ENCODE measurements around the gene LILRA2. TPM values are rescaled to one million over a fixed set of nuclear protein-coding genes. Genes with fewer than 3 reads are reported as not detected.
"Not testable (repeated sequence)": the region's sequence is repeated elsewhere in the genome, so short reads cannot be mapped to it uniquely, and the experiment has no call there.

The LILRA2 gene
- total RNA-seq, 2 donors from 2014 or later, result 1.8 TPM; not detected in 1

DNA sequence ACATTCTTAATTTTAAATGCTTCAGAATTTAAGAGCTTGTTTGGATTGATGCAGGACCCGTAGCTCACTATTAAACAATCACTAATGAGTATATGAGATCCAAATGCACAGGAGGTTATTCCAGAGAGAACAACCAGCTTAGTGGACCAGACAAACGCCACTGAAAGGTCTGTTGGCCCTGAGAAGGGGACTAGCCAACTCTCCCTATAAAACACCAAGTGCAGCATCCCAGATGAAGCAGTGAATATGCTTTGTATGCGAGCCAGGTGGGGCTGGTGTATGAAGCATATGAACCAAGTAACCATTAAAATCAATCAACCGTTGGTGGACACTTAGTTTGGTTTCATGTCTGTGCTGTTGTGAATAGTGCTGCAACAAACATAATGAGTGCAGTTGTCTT is 46.9 kb downstream of the LILRA2 start:
- Histone ChIP-seq H3K27me3 (no peaks in the 10 kb centered on the region), H3K4me1 (no peaks in the 10 kb centered on the region), H3K4me3 (no peak overlapping the region), H3K9me3 (peaks cover 0 to 6% of the 10 kb centered on the region in 2 donors), H3K36me3 (no peaks in the 10 kb centered on the region), H3K27ac (no peak overlapping the region)
- TF ChIP-seq, protein P1, sequence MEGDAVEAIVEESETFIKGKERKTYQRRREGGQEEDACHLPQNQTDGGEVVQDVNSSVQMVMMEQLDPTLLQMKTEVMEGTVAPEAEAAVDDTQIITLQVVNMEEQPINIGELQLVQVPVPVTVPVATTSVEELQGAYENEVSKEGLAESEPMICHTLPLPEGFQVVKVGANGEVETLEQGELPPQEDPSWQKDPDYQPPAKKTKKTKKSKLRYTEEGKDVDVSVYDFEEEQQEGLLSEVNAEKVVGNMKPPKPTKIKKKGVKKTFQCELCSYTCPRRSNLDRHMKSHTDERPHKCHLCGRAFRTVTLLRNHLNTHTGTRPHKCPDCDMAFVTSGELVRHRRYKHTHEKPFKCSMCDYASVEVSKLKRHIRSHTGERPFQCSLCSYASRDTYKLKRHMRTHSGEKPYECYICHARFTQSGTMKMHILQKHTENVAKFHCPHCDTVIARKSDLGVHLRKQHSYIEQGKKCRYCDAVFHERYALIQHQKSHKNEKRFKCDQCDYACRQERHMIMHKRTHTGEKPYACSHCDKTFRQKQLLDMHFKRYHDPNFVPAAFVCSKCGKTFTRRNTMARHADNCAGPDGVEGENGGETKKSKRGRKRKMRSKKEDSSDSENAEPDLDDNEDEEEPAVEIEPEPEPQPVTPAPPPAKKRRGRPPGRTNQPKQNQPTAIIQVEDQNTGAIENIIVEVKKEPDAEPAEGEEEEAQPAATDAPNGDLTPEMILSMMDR (IDR thresholded peaks at IDR 0.05), result no peak
- DNase-seq (ENCODE audit: low spot score), result no peak

DNA sequence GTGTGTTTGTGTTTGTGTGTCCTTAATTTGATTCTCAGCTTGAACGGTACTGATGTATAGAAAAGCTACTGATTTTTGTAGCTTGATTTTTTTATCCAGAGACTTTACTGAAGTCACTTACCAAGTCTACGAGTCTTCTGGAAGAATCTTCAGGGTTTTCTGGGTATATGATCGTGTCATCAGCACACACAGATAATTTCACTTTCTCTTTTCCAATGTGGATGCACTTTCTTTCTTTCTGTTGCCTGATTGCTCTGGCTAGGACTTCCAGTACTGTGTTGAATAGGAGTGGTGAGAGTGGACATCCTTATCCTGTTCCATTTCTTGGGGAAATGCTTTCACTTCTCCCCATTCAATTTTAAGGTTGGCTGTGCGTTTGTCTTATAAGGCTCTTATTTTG is 48.8 kb downstream of the LILRA2 start:
- Histone ChIP-seq H3K4me3 (no peak overlapping the region), H3K27me3 (no peaks in the 10 kb centered on the region), H3K4me1 (no peaks in the 10 kb centered on the region), H3K36me3 (no peaks in the 10 kb centered on the region), H3K27ac (no peak overlapping the region), H3K9me3 (no peaks in the 10 kb centered on the region)
- no peak for DNase-seq (ENCODE audit: low spot score)
- TF ChIP-seq, protein P1 (IDR thresholded peaks at IDR 0.05), result no peak

DNA sequence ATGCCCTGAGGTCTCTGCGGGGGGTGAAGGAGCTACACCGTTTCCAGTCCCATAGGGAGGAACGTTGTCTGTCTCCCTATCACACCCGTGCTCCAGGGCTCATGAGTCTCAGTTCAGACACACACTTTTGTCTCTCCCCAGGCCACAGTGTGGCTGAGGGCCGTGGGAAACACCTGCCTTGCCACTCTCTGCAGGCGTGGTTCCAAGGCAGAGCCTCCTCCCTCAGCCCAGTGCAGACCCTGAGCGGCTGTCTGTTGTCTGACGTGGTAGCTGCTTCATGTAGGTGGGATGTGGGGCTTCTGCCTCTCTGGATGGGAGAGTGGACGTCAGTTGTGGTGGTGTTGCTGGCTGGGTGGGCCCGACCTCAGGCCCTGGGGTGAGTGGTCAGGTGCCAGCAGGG is 50.6 kb downstream of the LILRA2 start:
- H3K9me3 ChIP-seq; H3K4me3 ChIP-seq; H3K36me3 ChIP-seq; H3K27ac ChIP-seq; DNase-seq (ENCODE audit: low spot score); H3K4me1 ChIP-seq; H3K27me3 ChIP-seq: not testable (repeated sequence)

DNA sequence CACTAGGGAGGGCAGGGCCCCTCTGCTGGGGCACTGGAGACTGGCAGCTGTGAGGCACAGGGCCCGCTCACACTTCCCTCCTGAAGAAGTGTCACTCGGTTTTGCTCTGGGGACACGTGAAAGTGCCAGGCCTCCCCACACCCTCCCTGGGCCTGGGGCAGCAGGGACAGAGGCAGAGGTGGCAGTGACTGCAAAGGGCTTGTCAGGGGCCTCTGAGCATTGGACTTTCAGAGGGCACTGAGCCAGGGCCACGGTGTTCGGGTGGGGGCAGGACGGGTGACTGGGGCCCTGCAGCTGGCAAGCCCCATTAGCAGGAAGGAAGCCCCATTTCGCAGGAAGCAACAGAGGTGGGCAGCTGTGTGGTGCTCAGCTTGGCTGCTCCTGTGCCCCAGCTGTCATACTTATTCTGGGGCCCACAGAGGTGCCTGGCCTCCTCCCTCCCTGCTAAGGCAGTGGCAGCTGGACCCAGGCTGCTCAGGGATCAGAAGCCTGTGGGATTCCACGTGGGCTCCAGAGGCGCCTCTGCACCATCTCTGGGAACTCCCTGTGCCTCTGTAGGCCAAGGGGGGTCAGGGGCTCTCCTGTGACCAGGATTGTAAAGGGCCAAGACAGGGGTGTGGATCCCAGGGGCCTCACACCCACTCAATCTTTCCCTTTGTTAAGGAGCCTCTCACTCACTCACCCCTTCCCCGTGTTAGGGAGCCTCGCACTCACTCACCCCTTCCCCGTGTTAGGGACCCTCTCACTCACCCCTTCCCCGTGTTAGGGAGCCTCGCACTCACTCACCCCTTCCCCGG is 51.5 kb downstream of the LILRA2 start:
- not testable (repeated sequence) for H3K4me3 ChIP-seq, H3K9me3 ChIP-seq

DNA sequence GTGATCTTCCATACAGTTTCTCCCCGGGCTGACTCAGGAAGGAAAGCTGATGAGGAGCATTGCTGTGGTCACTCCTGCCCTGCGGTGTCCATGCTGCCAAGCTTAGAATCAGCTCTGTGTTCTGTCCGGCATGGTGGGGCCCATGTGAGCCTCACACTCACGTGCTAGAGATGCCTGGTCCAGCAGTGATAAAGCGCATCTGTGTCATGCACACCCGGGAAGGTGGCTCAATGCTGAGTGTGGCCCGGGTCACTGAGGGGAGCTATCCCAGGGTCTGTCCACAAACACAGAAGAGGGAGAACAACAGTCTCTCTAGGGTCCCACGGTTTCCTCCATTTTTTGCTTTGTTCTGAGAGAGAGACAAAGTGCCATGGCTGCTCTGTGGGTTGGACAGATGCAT is 53.2 kb downstream of the LILRA2 start:
- Histone ChIP-seq H3K4me1 (no peaks in the 10 kb centered on the region), H3K9me3 (no peaks in the 10 kb centered on the region), H3K27ac (no peak overlapping the region), H3K36me3 (no peaks in the 10 kb centered on the region), H3K4me3 (no peak overlapping the region), H3K27me3 (no peaks in the 10 kb centered on the region)
- DNase-seq (ENCODE audit: low spot score), result no peak
- TF ChIP-seq, protein P1 (IDR thresholded peaks at IDR 0.05), result no peak

More for the DNA sequence above, 51.5 kb downstream of the LILRA2 start:
- not testable (repeated sequence) for H3K27me3 ChIP-seq; H3K36me3 ChIP-seq; H3K4me1 ChIP-seq; H3K27ac ChIP-seq; DNase-seq (ENCODE audit: low spot score)

DNA sequence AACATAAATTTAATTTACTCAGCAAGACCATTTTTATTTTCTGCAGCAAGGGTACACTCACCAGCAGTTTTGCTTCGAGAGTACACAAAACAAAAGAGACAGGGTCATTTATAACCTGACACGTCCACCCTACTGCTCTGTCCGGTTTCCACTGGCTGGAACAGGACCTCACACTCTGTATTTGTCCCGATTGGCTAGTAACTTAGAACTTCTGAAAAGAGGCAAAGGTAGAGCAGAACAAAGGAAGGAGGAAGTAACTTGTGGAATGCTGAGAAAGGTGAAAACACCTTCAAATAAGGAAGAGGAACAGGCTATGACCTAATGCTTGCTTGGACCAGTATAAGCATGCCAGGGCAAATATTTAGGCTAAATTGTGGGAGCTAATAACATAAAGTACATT is 54.3 kb downstream of the LILRA2 start:
- not testable (repeated sequence) for H3K4me1 ChIP-seq; DNase-seq (ENCODE audit: low spot score); H3K4me3 ChIP-seq; H3K27ac ChIP-seq; H3K27me3 ChIP-seq; H3K9me3 ChIP-seq; H3K36me3 ChIP-seq

DNA sequence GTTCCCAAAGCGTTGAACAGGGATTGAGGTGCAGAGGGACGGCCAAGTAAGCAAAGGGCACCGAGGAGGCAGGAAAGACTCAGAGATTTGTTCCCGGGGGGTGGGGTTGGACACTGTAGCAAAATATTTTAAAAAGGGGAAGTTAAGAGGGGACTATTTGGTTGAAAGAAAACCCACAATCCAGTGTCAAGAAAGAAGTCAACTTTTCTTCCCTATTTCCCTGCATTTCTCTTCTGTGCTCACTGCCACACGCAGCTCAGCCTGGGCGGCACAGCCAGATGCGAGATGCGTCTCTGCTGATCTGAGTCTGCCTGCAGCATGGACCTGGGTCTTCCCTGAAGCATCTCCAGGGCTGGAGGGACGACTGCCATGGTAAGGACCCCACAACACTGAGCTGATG is 56.7 kb downstream of the LILRA2 start, which contains the start of gene LILRB1:
TSS of gene LILRB1 (plus strand) at position 223 of the 400 bp plus-strand sequence. CDS start 590 bp downstream, outside the sequence.
- not testable (repeated sequence) for H3K4me3 ChIP-seq; H3K27me3 ChIP-seq; H3K9me3 ChIP-seq; DNase-seq (ENCODE audit: low spot score); H3K36me3 ChIP-seq; H3K27ac ChIP-seq; H3K4me1 ChIP-seq

DNA sequence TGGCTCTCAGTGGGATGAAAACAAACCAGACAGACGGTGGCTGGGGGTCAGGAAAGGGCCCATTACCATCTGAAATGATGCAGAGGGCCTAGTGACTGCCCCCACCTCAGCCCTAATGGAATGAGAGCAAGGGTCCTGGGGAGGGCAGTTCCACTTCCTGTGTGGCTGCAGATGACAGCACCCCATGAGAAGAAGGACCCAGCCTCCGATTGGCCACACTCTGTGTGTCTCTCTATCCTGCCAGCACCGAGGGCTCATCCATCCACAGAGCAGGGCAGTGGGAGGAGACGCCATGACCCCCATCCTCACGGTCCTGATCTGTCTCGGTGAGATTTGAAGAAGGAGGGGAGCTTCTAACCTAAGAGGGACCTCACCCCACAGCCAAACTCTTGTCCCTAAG is 57.2 kb downstream of the LILRA2 start:
- Histone ChIP-seq H3K4me3 (no peak overlapping the region), H3K27me3 (no peaks in the 10 kb centered on the region), H3K9me3 (no peaks in the 10 kb centered on the region), H3K4me1 (no peaks in the 10 kb centered on the region), H3K36me3 (no peaks in the 10 kb centered on the region), H3K27ac (no peak overlapping the region)
- TF ChIP-seq, protein P1 (IDR thresholded peaks at IDR 0.05), result no peak
- DNase-seq (ENCODE audit: low spot score), result no peak

DNA sequence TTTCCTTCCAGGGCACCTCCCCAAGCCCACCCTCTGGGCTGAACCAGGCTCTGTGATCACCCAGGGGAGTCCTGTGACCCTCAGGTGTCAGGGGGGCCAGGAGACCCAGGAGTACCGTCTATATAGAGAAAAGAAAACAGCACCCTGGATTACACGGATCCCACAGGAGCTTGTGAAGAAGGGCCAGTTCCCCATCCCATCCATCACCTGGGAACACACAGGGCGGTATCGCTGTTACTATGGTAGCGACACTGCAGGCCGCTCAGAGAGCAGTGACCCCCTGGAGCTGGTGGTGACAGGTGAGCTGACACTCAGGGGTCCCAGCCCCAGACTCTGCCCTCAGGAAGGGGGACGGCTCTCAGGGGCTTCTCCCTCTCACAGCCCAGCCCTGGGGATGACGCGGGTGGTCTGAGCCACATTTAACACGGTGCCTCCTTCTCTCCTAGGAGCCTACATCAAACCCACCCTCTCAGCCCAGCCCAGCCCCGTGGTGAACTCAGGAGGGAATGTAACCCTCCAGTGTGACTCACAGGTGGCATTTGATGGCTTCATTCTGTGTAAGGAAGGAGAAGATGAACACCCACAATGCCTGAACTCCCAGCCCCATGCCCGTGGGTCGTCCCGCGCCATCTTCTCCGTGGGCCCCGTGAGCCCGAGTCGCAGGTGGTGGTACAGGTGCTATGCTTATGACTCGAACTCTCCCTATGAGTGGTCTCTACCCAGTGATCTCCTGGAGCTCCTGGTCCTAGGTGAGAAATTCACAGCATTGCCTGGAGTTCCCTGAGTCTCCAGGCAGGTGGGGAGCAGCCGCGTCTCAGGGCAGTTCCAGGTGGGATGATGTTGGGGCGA is 58.1 kb downstream of the LILRA2 start:
- not testable (repeated sequence) for H3K9me3 ChIP-seq; DNase-seq (ENCODE audit: low spot score); H3K4me3 ChIP-seq; H3K4me1 ChIP-seq; H3K27me3 ChIP-seq; H3K36me3 ChIP-seq; H3K27ac ChIP-seq

DNA sequence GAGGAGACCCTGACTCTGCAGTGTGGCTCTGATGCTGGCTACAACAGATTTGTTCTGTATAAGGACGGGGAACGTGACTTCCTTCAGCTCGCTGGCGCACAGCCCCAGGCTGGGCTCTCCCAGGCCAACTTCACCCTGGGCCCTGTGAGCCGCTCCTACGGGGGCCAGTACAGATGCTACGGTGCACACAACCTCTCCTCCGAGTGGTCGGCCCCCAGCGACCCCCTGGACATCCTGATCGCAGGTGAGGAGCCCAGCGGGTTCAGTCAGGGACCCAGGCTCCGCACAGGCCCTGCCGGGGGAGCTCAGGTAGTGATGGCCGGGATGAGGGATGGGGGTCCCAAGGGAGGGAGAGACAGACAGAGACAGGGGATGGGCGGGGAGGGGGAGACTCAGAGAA is 58.9 kb downstream of the LILRA2 start:
- H3K4me3 ChIP-seq; H3K36me3 ChIP-seq; H3K4me1 ChIP-seq; H3K27ac ChIP-seq; DNase-seq (ENCODE audit: low spot score); H3K27me3 ChIP-seq; H3K9me3 ChIP-seq: not testable (repeated sequence)

Data from right atrium auricular region (tissue), 2 donors.